GM12892 (cell line): ENCODE data around the gene DLG2.
A peak's percentile ranks its signal among the peaks of the same experiment; 100 is the strongest.

Experiments
- DNase-seq: peaks from one replicate; pipeline ENCODE4 v3.0.0; 2011; ENCODE audit not compliant: insufficient read length
- FAIRE-seq: peaks from 2 replicates; lab custom pipeline; 2011; peaks lifted over from hg19 to GRCh38; lab: Jason Lieb, UNC
- POLR2A ChIP-seq: IDR thresholded peaks from 2 replicates; pipeline ENCODE4 v1.6.1; 2011; ENCODE audit warnings: low read depth, low read length, control low read depth
- POLR2AphosphoS5 ChIP-seq: IDR thresholded peaks from 2 replicates; pipeline ENCODE4 v1.6.1; 2011; ENCODE audit warnings: low read depth, low read length, control low read depth
- TAF1 ChIP-seq: IDR thresholded peaks from 2 replicates; pipeline ENCODE4 v1.6.1; 2011; ENCODE audit warnings: low read depth, mild to moderate bottlenecking, control low read depth, low read length, borderline replicate concordance

Gene DLG2

GRCh38 chr11:84430661-84431060 lies 1196.5 kb downstream of the DLG2 start:
- TF ChIP-seq POLR2A (no peak), POLR2AphosphoS5 (no peak), TAF1 (no peak)
- no peak for FAIRE-seq
- DNase-seq: no peak

GRCh38 chr11:84425673-84426072 lies 1201.5 kb downstream of the DLG2 start:
- peak; percentile 14 for FAIRE-seq
- DNase-seq: no peak
- TF ChIP-seq POLR2A (no peak), TAF1 (no peak), POLR2AphosphoS5 (no peak)

- FAIRE-seq (no peak), DNase-seq (no peak)
- TF ChIP-seq POLR2AphosphoS5 (no peak), TAF1 (no peak), POLR2A (no peak)
Measured at GRCh38 chr11:84420271-84420670, 1206.9 kb downstream of the DLG2 start.

- TF ChIP-seq POLR2A: no peak
- no peak for TF ChIP-seq TAF1
- TF ChIP-seq POLR2AphosphoS5: no peak
- no peak for DNase-seq
- FAIRE-seq: no peak
Measured at GRCh38 chr11:84419616-84420015, 1207.5 kb downstream of the DLG2 start.

GRCh38 chr11:84414920-84415319 lies 1212.2 kb downstream of the DLG2 start:
- TF ChIP-seq POLR2AphosphoS5: no peak
- TF ChIP-seq TAF1: no peak
- no peak for TF ChIP-seq POLR2A
- DNase-seq (no peak), FAIRE-seq (no peak)

- FAIRE-seq (no peak), DNase-seq (no peak)
- no peak for TF ChIP-seq TAF1
- no peak for TF ChIP-seq POLR2AphosphoS5
- TF ChIP-seq POLR2A: no peak
Measured at GRCh38 chr11:84413549-84413948, 1213.6 kb downstream of the DLG2 start.

- FAIRE-seq: no peak
- TF ChIP-seq POLR2AphosphoS5 (no peak), POLR2A (no peak), TAF1 (no peak)
- DNase-seq: no peak
Measured at GRCh38 chr11:84412862-84413261, 1214.3 kb downstream of the DLG2 start.

GRCh38 chr11:84408946-84409411 lies 1218.2 kb downstream of the DLG2 start:
- TF ChIP-seq TAF1 (no peak), POLR2A (no peak), POLR2AphosphoS5 (no peak)
- DNase-seq: no peak
- no peak for FAIRE-seq

- no peak for DNase-seq
- no peak for TF ChIP-seq POLR2A
- no peak for TF ChIP-seq TAF1
- no peak for TF ChIP-seq POLR2AphosphoS5
- no peak for FAIRE-seq
Measured at GRCh38 chr11:84407091-84407490, 1220.1 kb downstream of the DLG2 start.

GRCh38 chr11:84398017-84398626 lies 1229.0 kb downstream of the DLG2 start:
- DNase-seq (no peak), FAIRE-seq (peak; percentile 69)
- no peak for TF ChIP-seq TAF1
- TF ChIP-seq POLR2AphosphoS5: no peak
- TF ChIP-seq POLR2A: no peak

- TF ChIP-seq TAF1: no peak
- TF ChIP-seq POLR2A: no peak
- TF ChIP-seq POLR2AphosphoS5: no peak
- FAIRE-seq (no peak), DNase-seq (no peak)
Measured at GRCh38 chr11:84396521-84396920, 1230.6 kb downstream of the DLG2 start.

- no peak for DNase-seq
- TF ChIP-seq TAF1: no peak
- TF ChIP-seq POLR2A: no peak
- no peak for TF ChIP-seq POLR2AphosphoS5
- FAIRE-seq: no peak
Measured at GRCh38 chr11:84390441-84391078, 1236.6 kb downstream of the DLG2 start.
